B cell (primary cell): ENCODE results near the gene FGF18. TPM values are rescaled to one million over a fixed set of nuclear protein-coding genes. Genes with fewer than 3 reads are reported as not detected.

ENCODE experiments used
- ATAC-seq: fragments of 200-7000 bp; cut with Tn5 transposase; one replicate; pipeline ENCODE4 v1.10.0; 2021; ENCODE audit warnings: low read depth, mild to moderate bottlenecking, moderate number of reproducible peaks, moderate library complexity
- CTCF ChIA-PET: fragments of 350-600 bp; sonication (Branson Sonifier 250); formaldehyde crosslinking; loops from one replicate; lab custom pipeline; 2021; ENCODE audit warnings: antibody characterized with exemption, inconsistent platforms; lab: Charles Lee
- POLR2A ChIA-PET: fragments of 350-600 bp; sonication (Branson Sonifier 250); formaldehyde crosslinking; loops from one replicate; lab custom pipeline; 2021; ENCODE audit warnings: antibody characterized with exemption; lab: Charles Lee
- DNase-seq: peaks from one replicate; pipeline ENCODE4 v3.0.0; 2013
- H2AFZ ChIP-seq: 2 replicates; pipeline ENCODE4 v1.6.1; 2012; ENCODE audit warnings: mild to moderate bottlenecking, low read depth, low read length; ENCODE audit not compliant: insufficient read depth, poor library complexity, severe bottlenecking
- H3K27ac ChIP-seq, 2 donors: 1 replicate in 1 of 2; 2 replicates in 1 of 2; pipeline ENCODE4 v1.5.1; 2012 to 2013; ENCODE audit warnings: low read length in 2 of 2, mild to moderate bottlenecking in 2 of 2, moderate library complexity in 1 of 2
- H3K27me3 ChIP-seq, 4 experiments: fragments of 200-600 bp in 1 of 4; sonication (generic) in 1 of 4; replicated peaks in 1 of 4; 1 replicate in 2 of 4; 2 replicates in 2 of 4; pipeline versions ENCODE4 v1.6.1 to v1.7.0; 2013 to 2016; ENCODE audit warnings: low read length in 3 of 4, mild to moderate bottlenecking in 2 of 4, mixed read lengths in 1 of 4, moderate library complexity in 1 of 4; ENCODE audit not compliant: insufficient read depth in 4 of 4, control insufficient read depth in 3 of 4; ENCODE audit errors: control extremely low read depth in 1 of 4
- H3K36me3 ChIP-seq, 2 experiments: replicated peaks in 1 of 2; 1 replicate in 1 of 2; 2 replicates in 1 of 2; pipeline versions ENCODE4 v1.6.1 to v1.7.1; 2013; ENCODE audit warnings: low read length in 1 of 2; ENCODE audit not compliant: insufficient read depth in 2 of 2, control insufficient read depth in 1 of 2; ENCODE audit errors: control extremely low read depth in 1 of 2, extremely low read depth in 1 of 2
- H3K4me1 ChIP-seq, 2 donors: fragments of 200-600 bp in 1 of 2; sonication (generic) in 1 of 2; 1 replicate in 1 of 2; 2 replicates in 1 of 2; pipeline versions ENCODE4 v1.5.1 to v1.6.1; 2013 to 2017; ENCODE audit warnings: low read length in 2 of 2; ENCODE audit not compliant: control insufficient read depth in 2 of 2, insufficient read depth in 2 of 2
- H3K4me2 ChIP-seq: replicated peaks from 2 replicates; pipeline ENCODE3; 2012; ENCODE audit warnings: mild to moderate bottlenecking, low read depth, low read length; ENCODE audit not compliant: poor library complexity, severe bottlenecking
- H3K4me3 ChIP-seq, 5 experiments: fragments of 200-600 bp in 1 of 5; sonication (generic) in 1 of 5; 1 replicate in 3 of 5; 2 replicates in 2 of 5; pipeline versions ENCODE4 v1.5.1 to v1.7.0; 2011 to 2016; ENCODE audit warnings: low read length in 4 of 5, mild to moderate bottlenecking in 4 of 5, low read depth in 2 of 5, control low read depth in 1 of 5, moderate library complexity in 1 of 5; ENCODE audit not compliant: insufficient read depth in 1 of 5; ENCODE audit errors: control extremely low read depth in 1 of 5, extremely low read depth in 1 of 5
- H3K79me2 ChIP-seq: fragments of 200-600 bp; sonication (generic); one replicate; pipeline ENCODE4 v1.6.0; 2016; ENCODE audit warnings: low read length; ENCODE audit not compliant: control insufficient read depth, insufficient read depth
- H3K9ac ChIP-seq: fragments of 200-600 bp; sonication (generic); 2 replicates; pipeline ENCODE4 v1.6.1; 2017; ENCODE audit warnings: mild to moderate bottlenecking, low read length, moderate library complexity
- H3K9me3 ChIP-seq, 3 donors: one replicate each; pipeline versions ENCODE4 v1.6.1 to v1.7.1; 2013; ENCODE audit warnings: low read length in 2 of 3; ENCODE audit not compliant: control insufficient read depth in 2 of 3, insufficient read depth in 1 of 3; ENCODE audit errors: control extremely low read depth in 1 of 3
- H4K20me1 ChIP-seq: 2 replicates; pipeline ENCODE4 v1.6.0; 2012; ENCODE audit warnings: mild to moderate bottlenecking, low read length; ENCODE audit not compliant: insufficient read depth, control insufficient read depth, poor library complexity, severe bottlenecking
- H3K27ac Mint-ChIP-seq: one replicate; pipeline ENCODE4 v1.8.0; 2021; ENCODE audit warnings: mixed read lengths
- H3K27me3 Mint-ChIP-seq: one replicate; pipeline ENCODE4 v1.8.0; 2021; ENCODE audit warnings: mixed read lengths
- H3K4me1 Mint-ChIP-seq: one replicate; pipeline ENCODE4 v1.8.0; 2021; ENCODE audit warnings: mixed read lengths
- H3K4me3 Mint-ChIP-seq: one replicate; pipeline ENCODE4 v1.8.0; 2021; ENCODE audit warnings: mixed read lengths
- H3K9me3 Mint-ChIP-seq: one replicate; pipeline ENCODE4 v1.8.0; 2022; ENCODE audit warnings: mixed read lengths; ENCODE audit not compliant: insufficient read depth
- EZH2 ChIP-seq: IDR thresholded peaks from 2 replicates; pipeline ENCODE4 v1.6.1; 2012; ENCODE audit warnings: borderline replicate concordance, low read depth, mild to moderate bottlenecking, moderate library complexity, low read length; ENCODE audit not compliant: insufficient read depth, poor library complexity, severe bottlenecking
- WGBS: methylation state at CpG from one replicate; pipeline ENCODE4 v1.1.5; 2013; ENCODE audit warnings: missing lambda C conversion rate; ENCODE audit not compliant: insufficient coverage; 5-methylcytosine and 5-hydroxymethylcytosine counted together
- intact Hi-C: fragments of 100-400 bp; cut with micrococcal nuclease; formaldehyde crosslinking; loops from one replicate; pipeline ENCODE4 v1.10.0; 2022
- polyA plus RNA-seq: library from polyadenylated mRNA; depleted of rRNA; stranded (reverse); fragments of >200 nt; gene quantifications from 2 replicates; pipeline ENCODE4 v1.2.3, GENCODE V29; 2012
- total RNA-seq, 2 donors: library from RNA; stranded (reverse); fragments of 120-200 nt in 1 of 2; gene quantifications; 1 replicate in 1 of 2; 2 replicates in 1 of 2; pipeline versions ENCODE4 v1.2.3 to v1.2.4, GENCODE V29; 2013 to 2022
- TF ChIP-seq, protein P1 (sequence below): fragments of 200-600 bp; IDR thresholded peaks from one replicate; pipeline ENCODE4 v1.8.0; 2022; ENCODE audit warnings: antibody characterized with exemption, mild to moderate bottlenecking

The FGF18 gene
- total and polyA plus RNA-seq, 2 donors (not counting 1 experiment from before 2014, with no cell fraction given) = 0.06 to 0.15 TPM

GRCh38 chr5:171464829-171465228 lies 45.4 kb downstream of the FGF18 start:
- peaks cover 36% of the 10 kb centered on the region for H3K27me3 Mint-ChIP-seq
- Histone ChIP-seq H3K9me3 (peaks cover 0 to 4% (median 0%) of the 10 kb centered on the region in 3 donors), H3K9ac (no peak overlapping the region), H3K4me3 (no peak overlapping the region), H3K27ac (no peak overlapping the region), H3K79me2 (no peaks in the 10 kb centered on the region), H3K4me2 (no peak overlapping the region), H3K27me3 (peaks cover 0 to 5% (median 0%) of the 10 kb centered on the region in 4 experiments), H3K4me1 (no peaks in the 10 kb centered on the region), H2AFZ (no peak overlapping the region), H3K36me3 (no peaks in the 10 kb centered on the region), H4K20me1 (no peaks in the 10 kb centered on the region)
- intact Hi-C loops = no loop called here
- CTCF ChIA-PET = no interaction called here
- POLR2A ChIA-PET = no interaction called here
- H3K27ac Mint-ChIP-seq = no peak overlapping the region
- H3K4me1 Mint-ChIP-seq = no peaks in the 10 kb centered on the region
- DNase-seq (no peak), ATAC-seq (no peak)
- no peak overlapping the region for H3K4me3 Mint-ChIP-seq
- TF ChIP-seq, protein P1, sequence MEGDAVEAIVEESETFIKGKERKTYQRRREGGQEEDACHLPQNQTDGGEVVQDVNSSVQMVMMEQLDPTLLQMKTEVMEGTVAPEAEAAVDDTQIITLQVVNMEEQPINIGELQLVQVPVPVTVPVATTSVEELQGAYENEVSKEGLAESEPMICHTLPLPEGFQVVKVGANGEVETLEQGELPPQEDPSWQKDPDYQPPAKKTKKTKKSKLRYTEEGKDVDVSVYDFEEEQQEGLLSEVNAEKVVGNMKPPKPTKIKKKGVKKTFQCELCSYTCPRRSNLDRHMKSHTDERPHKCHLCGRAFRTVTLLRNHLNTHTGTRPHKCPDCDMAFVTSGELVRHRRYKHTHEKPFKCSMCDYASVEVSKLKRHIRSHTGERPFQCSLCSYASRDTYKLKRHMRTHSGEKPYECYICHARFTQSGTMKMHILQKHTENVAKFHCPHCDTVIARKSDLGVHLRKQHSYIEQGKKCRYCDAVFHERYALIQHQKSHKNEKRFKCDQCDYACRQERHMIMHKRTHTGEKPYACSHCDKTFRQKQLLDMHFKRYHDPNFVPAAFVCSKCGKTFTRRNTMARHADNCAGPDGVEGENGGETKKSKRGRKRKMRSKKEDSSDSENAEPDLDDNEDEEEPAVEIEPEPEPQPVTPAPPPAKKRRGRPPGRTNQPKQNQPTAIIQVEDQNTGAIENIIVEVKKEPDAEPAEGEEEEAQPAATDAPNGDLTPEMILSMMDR = no peak
- TF ChIP-seq EZH2 = no peak
- WGBS = 83% methylated on average over 4 of the region's 12 CpGs
- no peaks in the 10 kb centered on the region for H3K9me3 Mint-ChIP-seq

GRCh38 chr5:171467107-171467506 lies 47.7 kb downstream of the FGF18 start:
- POLR2A ChIA-PET = no interaction called here
- peaks cover 0 to 5% (median 0%) of the 10 kb centered on the region in 4 experiments for H3K27me3 ChIP-seq
- H3K9me3 ChIP-seq = peaks cover 0 to 4% (median 0%) of the 10 kb centered on the region in 3 donors
- H3K9me3 Mint-ChIP-seq = no peaks in the 10 kb centered on the region
- no peaks in the 10 kb centered on the region for H3K4me1 ChIP-seq
- no peaks in the 10 kb centered on the region for H3K4me1 Mint-ChIP-seq
- DNase-seq (no peak), ATAC-seq (no peak)
- no peak overlapping the region for H3K27ac ChIP-seq
- no peak overlapping the region for H2AFZ ChIP-seq
- no peak overlapping the region for H3K9ac ChIP-seq
- no peak overlapping the region for H3K27ac Mint-ChIP-seq
- peaks cover 40% of the 10 kb centered on the region for H3K27me3 Mint-ChIP-seq
- intact Hi-C loops = no loop called here
- H3K4me3 Mint-ChIP-seq = no peak overlapping the region
- no peaks in the 10 kb centered on the region for H3K36me3 ChIP-seq
- H3K4me2 ChIP-seq = no peak overlapping the region
- no peaks in the 10 kb centered on the region for H4K20me1 ChIP-seq
- H3K4me3 ChIP-seq = no peak overlapping the region
- no peak for TF ChIP-seq EZH2
- TF ChIP-seq, protein P1 = no peak
- CTCF ChIA-PET = interaction anchor here (0.7 kb wide), 1 partner anchor 1230 kb away, joined by 3 read pairs; no protein-coding TSS in a partner anchor
- WGBS = 91% methylated on average over 12 of the region's 12 CpGs
- no peaks in the 10 kb centered on the region for H3K79me2 ChIP-seq
